ENCODE data around the gene CFAP300.

CFAP300 gene

GRCh38 chr11:102064316-102064715 is 17.1 kb downstream of the CFAP300 start:
- no peak for FAIRE-seq
- DNase-seq (ENCODE audit: insufficient read length, low spot score), result no peak
- no peak for TF ChIP-seq TAF1 (IDR thresholded peaks at IDR 0.05; ENCODE audit: low read depth, low read length)
- TF ChIP-seq POU2F2 (IDR thresholded peaks at IDR 0.05; ENCODE audit: low read depth, low read length), result no peak
- no peak for TF ChIP-seq POLR2AphosphoS5 (IDR thresholded peaks at IDR 0.05; ENCODE audit: low read depth, low read length)
- no peak for TF ChIP-seq POLR2A (IDR thresholded peaks at IDR 0.05; ENCODE audit: low read depth, low read length)
- TF ChIP-seq PAX5 (IDR thresholded peaks at IDR 0.05; ENCODE audit: insufficient read depth, low read length, severe bottlenecking), result no peak
- TF ChIP-seq SPI1 (IDR thresholded peaks at IDR 0.05; ENCODE audit: low read depth, low read length), result no peak

- no peak for TF ChIP-seq TAF1 (IDR thresholded peaks at IDR 0.05; ENCODE audit: low read depth, low read length)
- no peak for TF ChIP-seq POU2F2 (IDR thresholded peaks at IDR 0.05; ENCODE audit: low read depth, low read length)
- TF ChIP-seq PAX5 (IDR thresholded peaks at IDR 0.05; ENCODE audit: insufficient read depth, low read length, severe bottlenecking), result no peak
- no peak for TF ChIP-seq SPI1 (IDR thresholded peaks at IDR 0.05; ENCODE audit: low read depth, low read length)
- no peak for TF ChIP-seq POLR2AphosphoS5 (IDR thresholded peaks at IDR 0.05; ENCODE audit: low read depth, low read length)
- no peak for TF ChIP-seq POLR2A (IDR thresholded peaks at IDR 0.05; ENCODE audit: low read depth, low read length)
- DNase-seq (ENCODE audit: insufficient read length, low spot score) (no peak), FAIRE-seq (no peak)
Measured at GRCh38 chr11:102070766-102071165, 23.5 kb downstream of the CFAP300 start.

GRCh38 chr11:102071497-102072472 is 24.5 kb downstream of the CFAP300 start:
- no peak for TF ChIP-seq PAX5 (IDR thresholded peaks at IDR 0.05; ENCODE audit: insufficient read depth, low read length, severe bottlenecking)
- TF ChIP-seq POU2F2 (IDR thresholded peaks at IDR 0.05; ENCODE audit: low read depth, low read length), result no peak
- no peak for TF ChIP-seq SPI1 (IDR thresholded peaks at IDR 0.05; ENCODE audit: low read depth, low read length)
- no peak for TF ChIP-seq POLR2AphosphoS5 (IDR thresholded peaks at IDR 0.05; ENCODE audit: low read depth, low read length)
- no peak for TF ChIP-seq TAF1 (IDR thresholded peaks at IDR 0.05; ENCODE audit: low read depth, low read length)
- TF ChIP-seq POLR2A (IDR thresholded peaks at IDR 0.05; ENCODE audit: low read depth, low read length), result no peak
- no peak for FAIRE-seq
- no peak for DNase-seq (ENCODE audit: insufficient read length, low spot score)

GRCh38 chr11:102073253-102073652 is 26.0 kb downstream of the CFAP300 start:
- no peak for TF ChIP-seq SPI1 (IDR thresholded peaks at IDR 0.05; ENCODE audit: low read depth, low read length)
- no peak for TF ChIP-seq POLR2AphosphoS5 (IDR thresholded peaks at IDR 0.05; ENCODE audit: low read depth, low read length)
- TF ChIP-seq TAF1 (IDR thresholded peaks at IDR 0.05; ENCODE audit: low read depth, low read length), result no peak
- TF ChIP-seq POLR2A (IDR thresholded peaks at IDR 0.05; ENCODE audit: low read depth, low read length), result no peak
- no peak for TF ChIP-seq POU2F2 (IDR thresholded peaks at IDR 0.05; ENCODE audit: low read depth, low read length)
- no peak for TF ChIP-seq PAX5 (IDR thresholded peaks at IDR 0.05; ENCODE audit: insufficient read depth, low read length, severe bottlenecking)
- FAIRE-seq, result no peak

GRCh38 chr11:102079625-102080024 is 32.4 kb downstream of the CFAP300 start:
- DNase-seq (ENCODE audit: insufficient read length, low spot score) (no peak), FAIRE-seq (no peak)
- TF ChIP-seq POU2F2 (IDR thresholded peaks at IDR 0.05; ENCODE audit: low read depth, low read length) (no peak), SPI1 (IDR thresholded peaks at IDR 0.05; ENCODE audit: low read depth, low read length) (no peak), PAX5 (IDR thresholded peaks at IDR 0.05; ENCODE audit: insufficient read depth, low read length, severe bottlenecking) (no peak), TAF1 (IDR thresholded peaks at IDR 0.05; ENCODE audit: low read depth, low read length) (no peak), POLR2A (IDR thresholded peaks at IDR 0.05; ENCODE audit: low read depth, low read length) (no peak), POLR2AphosphoS5 (IDR thresholded peaks at IDR 0.05; ENCODE audit: low read depth, low read length) (no peak)

More at GRCh38 chr11:102073253-102073652, 26.0 kb downstream of the CFAP300 start:
- DNase-seq (ENCODE audit: insufficient read length, low spot score), result no peak

GRCh38 chr11:102081313-102081712 is 34.1 kb downstream of the CFAP300 start:
- no peak for DNase-seq (ENCODE audit: insufficient read length, low spot score)
- TF ChIP-seq SPI1 (IDR thresholded peaks at IDR 0.05; ENCODE audit: low read depth, low read length), result no peak
- TF ChIP-seq POLR2A (IDR thresholded peaks at IDR 0.05; ENCODE audit: low read depth, low read length), result no peak
- no peak for TF ChIP-seq PAX5 (IDR thresholded peaks at IDR 0.05; ENCODE audit: insufficient read depth, low read length, severe bottlenecking)
- no peak for TF ChIP-seq POLR2AphosphoS5 (IDR thresholded peaks at IDR 0.05; ENCODE audit: low read depth, low read length)
- TF ChIP-seq POU2F2 (IDR thresholded peaks at IDR 0.05; ENCODE audit: low read depth, low read length), result no peak
- TF ChIP-seq TAF1 (IDR thresholded peaks at IDR 0.05; ENCODE audit: low read depth, low read length), result no peak
- no peak for FAIRE-seq

- no peak for DNase-seq (ENCODE audit: insufficient read length, low spot score)
- FAIRE-seq, result no peak
- TF ChIP-seq TAF1 (IDR thresholded peaks at IDR 0.05; ENCODE audit: low read depth, low read length) (no peak), POLR2A (IDR thresholded peaks at IDR 0.05; ENCODE audit: low read depth, low read length) (no peak), SPI1 (IDR thresholded peaks at IDR 0.05; ENCODE audit: low read depth, low read length) (no peak), PAX5 (IDR thresholded peaks at IDR 0.05; ENCODE audit: insufficient read depth, low read length, severe bottlenecking) (no peak), POLR2AphosphoS5 (IDR thresholded peaks at IDR 0.05; ENCODE audit: low read depth, low read length) (no peak), POU2F2 (IDR thresholded peaks at IDR 0.05; ENCODE audit: low read depth, low read length) (no peak)
Measured at GRCh38 chr11:102085864-102086551, 38.8 kb downstream of the CFAP300 start.

GRCh38 chr11:102097186-102097585 is 49.9 kb downstream of the CFAP300 start:
- FAIRE-seq, result no peak
- TF ChIP-seq POLR2AphosphoS5 (IDR thresholded peaks at IDR 0.05; ENCODE audit: low read depth, low read length) (no peak), PAX5 (IDR thresholded peaks at IDR 0.05; ENCODE audit: insufficient read depth, low read length, severe bottlenecking) (no peak), SPI1 (IDR thresholded peaks at IDR 0.05; ENCODE audit: low read depth, low read length) (no peak), TAF1 (IDR thresholded peaks at IDR 0.05; ENCODE audit: low read depth, low read length) (no peak), POU2F2 (IDR thresholded peaks at IDR 0.05; ENCODE audit: low read depth, low read length) (no peak), POLR2A (IDR thresholded peaks at IDR 0.05; ENCODE audit: low read depth, low read length) (no peak)
- no peak for DNase-seq (ENCODE audit: insufficient read length, low spot score)

- TF ChIP-seq PAX5 (IDR thresholded peaks at IDR 0.05; ENCODE audit: insufficient read depth, low read length, severe bottlenecking) (no peak), POLR2A (IDR thresholded peaks at IDR 0.05; ENCODE audit: low read depth, low read length) (no peak), TAF1 (IDR thresholded peaks at IDR 0.05; ENCODE audit: low read depth, low read length) (no peak), POU2F2 (IDR thresholded peaks at IDR 0.05; ENCODE audit: low read depth, low read length) (no peak), POLR2AphosphoS5 (IDR thresholded peaks at IDR 0.05; ENCODE audit: low read depth, low read length) (no peak), SPI1 (IDR thresholded peaks at IDR 0.05; ENCODE audit: low read depth, low read length) (no peak)
- no peak for FAIRE-seq
- no peak for DNase-seq (ENCODE audit: insufficient read length, low spot score)
Measured at GRCh38 chr11:102099755-102100154, 52.5 kb downstream of the CFAP300 start.
